Peyer's patch (tissue), 4 donors: ENCODE data around the gene MAST1. TPM values are rescaled to one million over a fixed set of nuclear protein-coding genes. Genes with fewer than 3 reads are reported as not detected.
"Not testable (repeated sequence)": the region's sequence is repeated elsewhere in the genome, so short reads cannot be mapped to it uniquely, and the experiment has no call there.

Experiments
- DNase-seq, 3 donors: peaks; one replicate each; pipeline ENCODE4 v3.0.0-alpha.2; 2017 to 2019
- H3K27ac ChIP-seq, 4 donors: fragments of 200-600 bp; sonication (generic); one replicate each; pipeline ENCODE4 v1.5.1; 2016 to 2019
- H3K27me3 ChIP-seq, 2 donors: fragments of 200-600 bp; sonication (generic); one replicate each; pipeline ENCODE4 v1.5.1; 2019
- H3K36me3 ChIP-seq, 3 donors: fragments of 200-600 bp; sonication (generic); one replicate each; pipeline ENCODE4 v1.5.1; 2016 to 2019
- H3K4me1 ChIP-seq, 4 donors: fragments of 200-600 bp; sonication (generic); one replicate each; pipeline ENCODE4 v1.5.1; 2016 to 2019
- H3K4me3 ChIP-seq, 4 donors: fragments of 200-600 bp; sonication (generic); 1 replicate in 3 of 4; 2 replicates in 1 of 4; pipeline ENCODE4 v1.5.1; 2016 to 2019; ENCODE audit warnings: mild to moderate bottlenecking in 1 of 4
- H3K9me3 ChIP-seq, 4 donors: fragments of 200-600 bp; sonication (generic); one replicate each; pipeline ENCODE4 v1.5.1; 2016 to 2019; ENCODE audit warnings: mild to moderate bottlenecking in 1 of 4
- CTCF ChIP-seq, 6 experiments: fragments of 450-650 bp in 4 of 6; fragments of 200-600 bp in 2 of 6; sonication (generic) in 1 of 6; IDR thresholded peaks; one replicate each; pipeline ENCODE4 v1.5.1; 2017 to 2019; ENCODE audit warnings: antibody characterized with exemption in 6 of 6, mild to moderate bottlenecking in 3 of 6, moderate library complexity in 1 of 6
- POLR2A ChIP-seq, 2 donors: fragments of 450-650 bp; IDR thresholded peaks; one replicate each; pipeline ENCODE4 v1.5.1; 2017; ENCODE audit warnings: antibody characterized with exemption in 2 of 2, mild to moderate bottlenecking in 2 of 2, moderate library complexity in 2 of 2
- total RNA-seq, 4 donors: library from RNA; depleted of rRNA; stranded (reverse); fragments of >200 nt; gene quantifications; one replicate each; pipeline ENCODE4 v1.1.0, GENCODE V29; 2016

Gene MAST1
- total RNA-seq, 4 donors from 2014 or later, result 0.27 TPM; not detected in 3

GRCh38 chr19:12885749-12886650 is 47.7 kb downstream of the MAST1 start:
- Histone ChIP-seq H3K27ac (peak overlapping the region; percentile 26 to 66 (median 50)), H3K36me3 (no peaks in the 10 kb centered on the region), H3K27me3 (peaks cover 0 to 10% of the 10 kb centered on the region in 2 donors), H3K9me3 (peaks cover 0 to 8% (median 0%) of the 10 kb centered on the region in 4 donors), H3K4me3 (peak overlapping the region; percentile 31 to 69 (median 58)), H3K4me1 (peaks cover 0 to 16% (median 10%) of the 10 kb centered on the region in 4 donors)
- TF ChIP-seq CTCF (IDR thresholded peaks at IDR 0.05), result no peak
- TF ChIP-seq POLR2A (IDR thresholded peaks at IDR 0.05), result no peak
- peak in 1 of 3 donors; percentile 61 for DNase-seq

GRCh38 chr19:12886651-12886968 is 48.3 kb downstream of the MAST1 start:
- H3K4me3 ChIP-seq, result no peak overlapping the region
- no peak overlapping the region for H3K27ac ChIP-seq
- TF ChIP-seq POLR2A (IDR thresholded peaks at IDR 0.05) (no peak), CTCF (IDR thresholded peaks at IDR 0.05) (no peak)
- peaks cover 0 to 10% of the 10 kb centered on the region in 2 donors for H3K27me3 ChIP-seq
- DNase-seq, result no peak
- H3K36me3 ChIP-seq, result no peaks in the 10 kb centered on the region
- peaks cover 0 to 19% (median 12%) of the 10 kb centered on the region in 4 donors for H3K4me1 ChIP-seq
- peaks cover 0 to 8% (median 0%) of the 10 kb centered on the region in 4 donors for H3K9me3 ChIP-seq

GRCh38 chr19:12886969-12887747 is 48.8 kb downstream of the MAST1 start, which contains the start of gene KLF1:
TSS of gene KLF1 (minus strand) at chr19:12887201. CDS start at chr19:12887140, 61 bp downstream.
- DNase-seq, result no peak
- H3K4me3 ChIP-seq, result peak within 1 kb of the TSS in 2 of 4 donors; percentile 57 to 69
- H3K27ac ChIP-seq, result peak within 1 kb of the TSS in 1 of 4 donors; percentile 66
- H3K9me3 ChIP-seq, result peaks cover 0 to 8% (median 0%) of the 10 kb centered on the region in 4 donors
- peaks cover 0 to 24% (median 17%) of the 10 kb centered on the region in 4 donors for H3K4me1 ChIP-seq
- no peaks in the 10 kb centered on the region for H3K36me3 ChIP-seq
- H3K27me3 ChIP-seq, result peaks cover 0 to 10% of the 10 kb centered on the region in 2 donors
- TF ChIP-seq POLR2A (IDR thresholded peaks at IDR 0.05) (no peak), CTCF (IDR thresholded peaks at IDR 0.05) (no peak)

GRCh38 chr19:12888006-12888603 is 49.8 kb downstream of the MAST1 start:
- H3K27me3 ChIP-seq, result peaks cover 0 to 10% of the 10 kb centered on the region in 2 donors

GRCh38 chr19:12890299-12890786 is 52.0 kb downstream of the MAST1 start:
- H3K27me3 ChIP-seq, DNase-seq, H3K9me3 ChIP-seq: not testable (repeated sequence)
- H3K4me1 ChIP-seq, result peaks cover 0 to 22% (median 16%) of the 10 kb centered on the region in 4 donors
- H3K4me3 ChIP-seq, result peak overlapping the region; percentile 81 to 95 (median 94)
- H3K36me3 ChIP-seq, result peaks cover 0 to 17% (median 0%) of the 10 kb centered on the region in 3 donors
- H3K27ac ChIP-seq, result peak overlapping the region; percentile 45 to 84 (median 77)

More at GRCh38 chr19:12888006-12888603, 49.8 kb downstream of the MAST1 start:
- no peak overlapping the region for H3K4me3 ChIP-seq
- peaks cover 0 to 8% (median 0%) of the 10 kb centered on the region in 4 donors for H3K9me3 ChIP-seq
- no peak overlapping the region for H3K27ac ChIP-seq
- H3K4me1 ChIP-seq, result peaks cover 0 to 29% (median 19%) of the 10 kb centered on the region in 4 donors
- TF ChIP-seq POLR2A (IDR thresholded peaks at IDR 0.05), result no peak
- no peak for TF ChIP-seq CTCF (IDR thresholded peaks at IDR 0.05)
- no peak for DNase-seq
- H3K36me3 ChIP-seq, result peaks cover 0 to 4% (median 0%) of the 10 kb centered on the region in 3 donors
